Right lung (tissue), 5 donors: Measurements from ENCODE around the gene ISL2. TPM values are rescaled to one million over a fixed set of nuclear protein-coding genes. Genes with fewer than 3 reads are reported as not detected.

ENCODE experiments used
- DNase-seq, 2 donors: peaks; one replicate each; pipeline ENCODE4 v3.0.0-alpha.2; 2013
- polyA plus RNA-seq, 5 donors: library from polyadenylated mRNA; unstranded; fragments of 120-200 nt; gene quantifications; one replicate each; pipeline versions ENCODE4 v1.2.1 to v1.2.3, GENCODE V29; 2013; ENCODE audit warnings: inconsistent platforms in 1 of 5, low replicate concordance in 1 of 5; ENCODE audit not compliant: insufficient read length in 5 of 5, insufficient read depth in 1 of 5

The ISL2 gene
- polyA plus RNA-seq, 5 donors = 0.10 to 0.19 (median 0.13) TPM; not detected in 2

- no peak for DNase-seq
These were observed 39.5 kb downstream of the ISL2 start for GRCh38 chr15:76376029-76376428.

- no peak for DNase-seq
These were observed 40.2 kb downstream of the ISL2 start for GRCh38 chr15:76376816-76377215.

- no peak for DNase-seq
These were observed 40.6 kb downstream of the ISL2 start for GRCh38 chr15:76377217-76377616.

- DNase-seq = no peak
These were observed 41.2 kb downstream of the ISL2 start for GRCh38 chr15:76377751-76378150.

- DNase-seq = no peak
These were observed 42.1 kb downstream of the ISL2 start for GRCh38 chr15:76378691-76379090.

- no peak for DNase-seq
These were observed 43.7 kb downstream of the ISL2 start for GRCh38 chr15:76380249-76380648.

GRCh38 chr15:76381366-76381765 is 44.8 kb downstream of the ISL2 start:
- DNase-seq = no peak

- no peak for DNase-seq
These were observed 46.6 kb downstream of the ISL2 start for GRCh38 chr15:76382987-76383728.

- no peak for DNase-seq
These were observed 47.8 kb downstream of the ISL2 start for GRCh38 chr15:76384409-76384808.

- DNase-seq = no peak
These were observed 49.6 kb downstream of the ISL2 start for GRCh38 chr15:76386178-76386577.

- DNase-seq = no peak
These were observed 50.4 kb downstream of the ISL2 start for GRCh38 chr15:76386926-76387325.

- DNase-seq = no peak
These were observed 54.0 kb downstream of the ISL2 start for GRCh38 chr15:76390571-76390970.

GRCh38 chr15:76391309-76391708 is 54.7 kb downstream of the ISL2 start:
- DNase-seq = no peak

GRCh38 chr15:76391847-76392246 is 55.3 kb downstream of the ISL2 start:
- no peak for DNase-seq

Other genes with a start within 250 kb of the ISL2 start
- gene ETFA, start 25.3 kb upstream of the ISL2 start, polyA plus RNA-seq = 100 to 1,000 TPM; 122 to 157 (median 143) TPM